Left lobe of liver (tissue), 2 donors: ENCODE results near the gene RPL29. TPM values are rescaled to one million over a fixed set of nuclear protein-coding genes. Genes with fewer than 3 reads are reported as not detected.

Experiments
- ATAC-seq: fragments of 200-7000 bp; cut with Tn5 transposase; one replicate; pipeline ENCODE4 v1.9.1; 2020; ENCODE audit warnings: mild to moderate bottlenecking, moderate library complexity
- DNase-seq: peaks from one replicate; pipeline ENCODE4 v3.0.0-alpha.2; 2020; ENCODE audit warnings: low spot score
- total RNA-seq: library from RNA; stranded (reverse); gene quantifications from one replicate; pipeline ENCODE4 v1.2.1, GENCODE V29; 2021
- donor health status: DM: no; HTN: no; CAD: no; lungs with moderate emphysema.
- donor health status: DM: no; HTN: yes; CAD: no.

RPL29 gene
- total RNA-seq, 1 donor from 2014 or later: 392 TPM

- DNase-seq (no peak), ATAC-seq (no peak)
These were observed 46.6 kb downstream of the RPL29 start for GRCh38 chr3:51949121-51949520.

- DNase-seq (no peak), ATAC-seq (no peak)
These were observed 47.6 kb downstream of the RPL29 start for GRCh38 chr3:51948016-51948580.

DNA sequence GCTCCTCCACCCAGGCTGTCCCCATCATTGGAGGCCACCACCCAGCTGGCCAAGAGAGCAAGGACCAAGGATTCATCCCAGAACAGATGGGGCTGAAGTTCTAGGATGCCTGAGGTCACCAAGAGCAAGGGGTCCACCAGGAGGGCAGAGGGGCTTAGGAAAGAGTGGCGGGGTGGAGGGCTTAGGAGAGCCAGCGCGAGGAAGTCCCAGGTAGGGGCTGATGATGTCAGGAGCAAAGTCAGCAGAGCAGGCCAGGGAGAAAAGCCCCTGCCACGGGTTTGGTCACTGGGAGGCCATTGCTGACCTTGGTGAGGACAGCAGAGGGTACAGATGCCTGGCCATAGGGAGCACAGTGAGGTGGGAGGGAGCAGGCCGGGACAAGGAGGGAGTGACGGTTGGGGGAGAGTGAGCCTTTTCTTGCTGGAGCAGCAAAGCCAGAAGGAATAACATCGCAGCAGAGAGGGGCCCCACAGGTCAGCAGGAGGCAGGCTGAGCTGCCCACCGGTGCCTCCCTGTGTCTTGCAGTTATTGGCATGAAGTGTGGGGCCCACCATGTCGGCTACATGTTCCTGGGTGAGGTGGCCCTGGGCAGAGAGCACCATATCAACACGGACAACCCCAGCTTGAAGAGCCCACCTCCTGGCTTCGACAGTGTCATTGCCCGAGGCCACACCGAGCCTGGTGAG, 48.3 kb downstream of the RPL29 start:
- DNase-seq (no peak), ATAC-seq (no peak)

DNA sequence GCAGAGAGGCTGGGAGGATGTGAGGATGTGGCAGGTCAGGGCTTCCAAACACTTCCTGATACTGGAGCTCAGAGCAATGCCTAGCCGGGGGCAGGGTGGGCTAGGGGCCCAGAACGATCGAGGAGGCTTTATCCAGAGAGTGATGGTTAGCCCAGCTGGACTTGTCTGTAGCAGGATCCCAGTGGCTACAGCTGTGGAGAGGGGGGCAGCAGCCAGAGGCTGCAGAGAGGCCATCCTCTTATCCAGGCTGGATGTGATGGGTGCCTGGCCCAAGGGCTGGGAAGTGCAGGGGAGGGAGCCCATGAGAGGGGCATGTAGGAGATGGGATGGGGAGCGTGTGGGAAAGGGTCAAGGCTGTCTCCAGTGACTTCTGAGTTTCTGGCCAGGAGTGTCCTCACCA, 48.9 kb downstream of the RPL29 start:
- ATAC-seq (no peak), DNase-seq (no peak)

DNA sequence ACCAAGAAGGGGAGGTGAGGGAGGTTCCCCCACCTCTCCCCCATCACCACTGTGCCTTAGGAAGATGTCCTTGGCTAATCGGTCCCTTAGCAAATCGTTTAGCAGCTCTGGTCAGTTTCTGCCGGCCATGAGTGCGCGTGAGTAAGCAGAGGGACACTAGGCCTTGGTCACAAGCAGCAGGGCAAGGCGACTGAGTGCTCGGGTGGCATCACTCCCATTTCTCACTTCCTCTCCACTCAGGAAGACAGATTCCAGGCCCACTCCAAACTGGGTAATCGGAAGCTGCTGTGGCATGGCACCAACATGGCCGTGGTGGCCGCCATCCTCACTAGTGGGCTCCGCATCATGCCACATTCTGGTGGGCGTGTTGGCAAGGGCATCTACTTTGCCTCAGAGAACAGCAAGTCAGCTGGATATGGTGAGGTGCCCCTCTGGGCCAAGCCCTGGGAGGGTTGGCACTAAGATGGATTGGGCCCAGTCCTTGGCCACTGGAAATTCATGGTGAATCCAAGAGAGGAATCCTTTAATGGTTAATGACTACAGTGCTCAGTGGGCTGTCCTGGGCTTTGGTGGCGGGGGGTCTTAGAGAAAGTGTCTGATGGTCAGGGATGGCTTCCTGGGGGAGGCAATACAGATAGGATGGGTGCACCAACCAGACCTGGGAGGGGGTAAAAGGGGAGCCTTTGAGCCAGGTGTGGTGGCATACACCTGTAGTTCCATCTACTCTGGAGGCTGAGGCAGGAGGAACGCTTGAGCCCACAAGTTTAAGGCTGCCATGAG, 49.6 kb downstream of the RPL29 start:
- DNase-seq (no peak), ATAC-seq (no peak)

DNA sequence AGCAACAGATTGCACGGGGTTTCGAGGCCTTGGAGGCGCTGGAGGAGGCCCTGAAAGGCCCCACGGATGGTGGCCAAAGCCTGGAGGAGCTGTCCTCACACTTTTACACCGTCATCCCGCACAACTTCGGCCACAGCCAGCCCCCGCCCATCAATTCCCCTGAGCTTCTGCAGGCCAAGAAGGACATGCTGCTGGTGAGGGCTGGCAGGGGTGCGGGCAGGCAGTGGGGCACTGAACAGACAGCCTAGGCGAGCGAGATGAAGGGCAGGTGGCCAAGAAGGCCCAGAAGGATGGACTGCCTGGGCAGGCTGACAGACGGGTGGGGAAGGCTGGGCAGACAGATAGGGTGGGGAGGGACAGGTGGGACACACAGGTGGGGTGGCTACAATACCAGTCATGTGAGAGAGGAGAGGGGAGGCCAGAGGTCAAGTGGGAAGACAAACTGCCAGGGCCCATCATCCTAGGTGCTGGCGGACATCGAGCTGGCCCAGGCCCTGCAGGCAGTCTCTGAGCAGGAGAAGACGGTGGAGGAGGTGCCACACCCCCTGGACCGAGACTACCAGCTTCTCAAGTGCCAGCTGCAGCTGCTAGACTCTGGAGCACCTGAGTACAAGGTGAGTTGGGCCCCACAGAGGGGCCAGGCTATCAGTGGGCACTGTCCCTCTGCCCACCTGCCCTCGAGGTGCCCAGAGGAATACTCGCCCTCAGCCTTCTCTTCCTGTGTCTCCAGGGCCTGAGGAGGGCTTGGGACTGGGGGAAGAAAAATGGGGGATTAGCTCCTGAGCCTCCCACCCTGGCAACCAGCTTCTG, 50.5 kb downstream of the RPL29 start:
- ATAC-seq: no peak
- DNase-seq: no peak

DNA sequence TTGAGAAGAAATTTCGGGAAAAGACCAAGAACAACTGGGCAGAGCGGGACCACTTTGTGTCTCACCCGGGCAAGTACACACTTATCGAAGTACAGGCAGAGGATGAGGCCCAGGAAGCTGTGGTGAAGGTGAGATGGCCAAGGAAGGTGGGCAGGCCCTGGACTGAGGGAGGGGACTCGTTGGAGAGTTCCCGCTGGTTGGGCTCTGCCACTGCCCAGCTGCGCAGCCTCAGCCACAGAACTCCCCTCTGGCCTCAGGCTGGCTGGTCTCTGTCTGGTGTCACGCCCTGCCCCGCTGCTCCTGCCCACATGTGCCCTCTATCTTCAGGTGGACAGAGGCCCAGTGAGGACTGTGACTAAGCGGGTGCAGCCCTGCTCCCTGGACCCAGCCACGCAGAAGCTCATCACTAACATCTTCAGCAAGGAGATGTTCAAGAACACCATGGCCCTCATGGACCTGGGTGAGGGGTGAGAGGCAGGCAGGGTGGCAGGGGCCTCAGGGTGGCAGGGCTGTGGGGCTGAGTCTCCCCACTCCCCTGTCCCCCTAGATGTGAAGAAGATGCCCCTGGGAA, 51.2 kb downstream of the RPL29 start:
- DNase-seq (no peak), ATAC-seq (no peak)

Other genes with a start within 250 kb of the RPL29 start
- not detected for gene IQCF6, start 216.7 kb downstream of the RPL29 start, total RNA-seq
- gene IQCF2, start 134.3 kb downstream of the RPL29 start, total RNA-seq: not detected
- gene IQCF5, start 120.3 kb downstream of the RPL29 start, total RNA-seq: not detected
- gene IQCF1, start 92.5 kb downstream of the RPL29 start, total RNA-seq: not detected
- 7.6 TPM for gene RRP9, start 54.0 kb downstream of the RPL29 start, total RNA-seq
- gene PARP3, start 53.5 kb downstream of the RPL29 start, total RNA-seq: 23.7 TPM
- gene GPR62, start 40.5 kb downstream of the RPL29 start, total RNA-seq: not detected
- gene PCBP4, start 28.4 kb downstream of the RPL29 start, total RNA-seq: 7.4 TPM
- gene ABHD14B, start 21.8 kb downstream of the RPL29 start, total RNA-seq: 113 TPM
- 13.8 TPM for gene ABHD14A, start 20.8 kb downstream of the RPL29 start, total RNA-seq
- gene ACY1, start 12.4 kb downstream of the RPL29 start, total RNA-seq: 301 TPM
- 4.3 TPM for gene DUSP7, start 60.7 kb upstream of the RPL29 start, total RNA-seq
- gene POC1A, start 158.5 kb upstream of the RPL29 start, total RNA-seq: 2.1 TPM
- gene ALAS1, start 202.3 kb upstream of the RPL29 start, total RNA-seq: 187 TPM
- gene TLR9, start 229.8 kb upstream of the RPL29 start, total RNA-seq: not detected
- 16.8 TPM for gene TWF2, start 243.3 kb upstream of the RPL29 start, total RNA-seq
- gene PPM1M, start 249.9 kb upstream of the RPL29 start, total RNA-seq: 4.2 TPM